ENCODE data around the gene ABHD16A.

DNA sequence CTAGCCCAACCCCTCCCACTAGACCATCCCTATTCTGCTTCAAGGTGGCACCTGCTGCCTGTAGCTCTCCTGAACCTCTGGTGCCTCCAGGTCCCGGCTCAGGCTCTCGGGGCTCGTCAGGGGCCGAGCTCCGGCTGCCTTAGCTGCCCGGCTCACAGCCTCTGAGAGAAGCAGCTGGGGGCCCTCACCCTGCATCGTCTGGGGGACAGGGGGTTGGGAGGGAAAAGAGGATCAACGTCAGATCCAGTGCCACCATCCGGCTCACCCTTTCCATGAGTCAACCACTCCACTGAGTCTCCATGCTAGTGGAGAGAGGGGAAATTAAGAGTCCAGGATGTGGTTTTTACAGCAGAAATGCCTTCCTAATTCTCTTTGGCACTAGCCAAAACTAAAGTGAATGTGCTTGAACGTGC, 63.7 kb downstream of the ABHD16A start:
- no peak for TF ChIP-seq POLR2A (IDR thresholded peaks at IDR 0.05)
- TF ChIP-seq, protein P1, sequence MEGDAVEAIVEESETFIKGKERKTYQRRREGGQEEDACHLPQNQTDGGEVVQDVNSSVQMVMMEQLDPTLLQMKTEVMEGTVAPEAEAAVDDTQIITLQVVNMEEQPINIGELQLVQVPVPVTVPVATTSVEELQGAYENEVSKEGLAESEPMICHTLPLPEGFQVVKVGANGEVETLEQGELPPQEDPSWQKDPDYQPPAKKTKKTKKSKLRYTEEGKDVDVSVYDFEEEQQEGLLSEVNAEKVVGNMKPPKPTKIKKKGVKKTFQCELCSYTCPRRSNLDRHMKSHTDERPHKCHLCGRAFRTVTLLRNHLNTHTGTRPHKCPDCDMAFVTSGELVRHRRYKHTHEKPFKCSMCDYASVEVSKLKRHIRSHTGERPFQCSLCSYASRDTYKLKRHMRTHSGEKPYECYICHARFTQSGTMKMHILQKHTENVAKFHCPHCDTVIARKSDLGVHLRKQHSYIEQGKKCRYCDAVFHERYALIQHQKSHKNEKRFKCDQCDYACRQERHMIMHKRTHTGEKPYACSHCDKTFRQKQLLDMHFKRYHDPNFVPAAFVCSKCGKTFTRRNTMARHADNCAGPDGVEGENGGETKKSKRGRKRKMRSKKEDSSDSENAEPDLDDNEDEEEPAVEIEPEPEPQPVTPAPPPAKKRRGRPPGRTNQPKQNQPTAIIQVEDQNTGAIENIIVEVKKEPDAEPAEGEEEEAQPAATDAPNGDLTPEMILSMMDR (IDR thresholded peaks at IDR 0.05): no peak
